HG03432 (cell line): Measurements from ENCODE around the gene STIM2.
A peak's percentile ranks its signal among the peaks of the same experiment; 100 is the strongest.

Source experiments
- ATAC-seq: cut with Tn5 transposase; IDR thresholded peaks from one replicate; pipeline ENCODE4 v1.9.1; 2021; ENCODE audit warnings: mild to moderate bottlenecking, moderate library complexity; ENCODE audit not compliant: unreplicated experiment

The STIM2 gene

DNA sequence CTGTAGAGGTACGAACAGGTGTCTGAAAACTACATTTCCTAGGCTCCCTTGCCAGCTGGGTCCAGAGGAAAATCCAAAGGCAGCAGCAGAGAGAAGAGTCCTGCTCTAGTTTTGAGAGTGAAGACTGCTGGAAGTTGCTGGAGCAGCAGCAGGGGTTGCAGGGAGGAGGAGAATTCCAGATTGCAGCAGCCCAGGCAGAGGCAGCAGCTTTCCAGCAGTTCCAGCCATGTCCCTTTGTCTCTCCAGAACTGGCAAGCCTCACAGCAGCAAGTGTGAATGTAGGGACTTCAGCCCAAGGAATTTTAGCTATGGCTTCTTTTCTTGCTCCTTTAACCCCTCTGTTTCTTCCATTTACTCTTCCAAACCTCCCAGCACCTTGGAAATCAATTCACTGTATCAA, 24.1 kb upstream of the STIM2 start:
- ATAC-seq = no peak

- no peak for ATAC-seq
Observed at GRCh38 chr4:26837993-26838842, 22.4 kb upstream of the STIM2 start.

- ATAC-seq = no peak
Observed at GRCh38 chr4:26839016-26839415, 21.6 kb upstream of the STIM2 start.

- ATAC-seq = no peak
Observed at GRCh38 chr4:26839534-26839951, 21.1 kb upstream of the STIM2 start.

DNA sequence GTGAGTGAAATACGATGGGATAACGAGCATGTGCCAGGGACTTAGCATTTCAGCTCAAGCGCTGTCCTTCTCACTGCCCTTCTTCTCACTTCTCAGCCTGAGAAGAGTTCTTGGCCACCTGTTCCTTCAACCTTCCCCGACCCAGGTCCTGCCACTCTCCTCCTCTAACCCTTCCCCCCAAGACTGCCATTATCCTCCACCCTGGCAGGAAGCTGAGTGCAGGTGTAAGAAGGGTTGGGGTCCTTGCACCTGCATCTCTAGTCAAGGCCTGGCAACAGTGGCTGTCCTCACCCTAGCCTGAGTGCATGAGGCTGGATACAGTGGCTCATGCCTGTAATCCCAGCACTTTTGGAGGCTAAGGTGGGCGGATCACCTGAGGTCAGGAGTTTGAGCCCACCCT, 19.9 kb upstream of the STIM2 start:
- no peak for ATAC-seq

- ATAC-seq = no peak
Observed at GRCh38 chr4:26842911-26843310, 17.7 kb upstream of the STIM2 start.

DNA sequence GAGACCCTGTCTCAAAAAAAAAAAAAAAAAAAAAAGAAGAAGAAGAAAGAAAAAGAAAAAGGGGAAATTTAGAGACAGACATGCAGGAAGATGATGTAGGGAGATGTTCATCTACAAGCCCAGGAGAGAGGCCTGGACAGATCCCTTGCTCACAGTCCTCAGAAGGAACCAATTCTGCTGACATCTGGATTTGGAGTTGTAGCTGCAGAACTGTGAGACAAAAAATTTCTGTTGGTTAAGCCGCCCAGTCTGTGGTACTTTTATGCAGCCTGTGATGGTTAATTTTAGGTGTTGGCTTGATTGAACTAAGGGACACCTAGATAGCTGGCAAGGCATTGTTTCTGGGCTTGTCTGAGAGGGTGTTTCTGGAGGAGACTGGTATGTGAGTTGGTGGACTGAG, 10.1 kb upstream of the STIM2 start:
- no peak for ATAC-seq

DNA sequence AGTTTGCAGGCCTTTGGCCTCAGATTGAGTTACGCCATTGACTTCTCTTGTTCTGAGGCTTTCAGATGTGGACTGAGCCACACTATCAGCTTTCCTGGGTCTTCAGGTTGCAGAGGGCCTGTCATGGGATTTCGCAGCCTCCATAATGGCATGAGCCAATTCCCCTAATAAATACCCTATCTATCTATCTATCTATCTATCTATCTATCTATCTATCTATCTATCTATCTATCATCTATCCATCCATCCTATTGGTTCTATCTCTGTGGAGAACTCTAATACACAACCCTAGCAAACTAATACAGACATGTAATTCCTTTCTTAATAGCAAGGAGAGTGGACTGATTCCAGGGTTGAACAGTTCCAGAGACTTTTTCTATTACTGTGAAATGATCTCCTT, 9.5 kb upstream of the STIM2 start:
- ATAC-seq = no peak

DNA sequence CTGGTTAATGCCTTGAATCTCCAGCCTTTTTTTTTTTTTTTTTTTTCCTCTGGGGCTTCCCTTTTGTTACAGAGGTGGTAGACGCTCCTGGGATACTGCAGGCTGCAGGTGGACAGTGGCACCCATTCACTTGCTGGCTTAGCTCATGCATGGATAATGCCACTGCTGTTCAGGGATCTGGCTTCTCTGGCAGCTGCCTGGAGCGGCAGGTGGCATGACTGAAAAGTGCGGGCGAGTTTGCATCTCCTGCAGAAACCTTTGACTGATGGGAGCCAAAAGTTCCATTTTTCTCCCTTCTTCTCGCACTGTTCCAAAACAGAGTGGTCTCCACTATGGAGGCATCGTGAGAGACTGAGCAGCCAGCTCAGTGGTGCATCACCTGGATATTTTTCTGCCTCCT, 5.9 kb upstream of the STIM2 start:
- ATAC-seq = no peak

- no peak for ATAC-seq
Observed at GRCh38 chr4:26856906-26857277, 3.7 kb upstream of the STIM2 start.

GRCh38 chr4:26857278-26858034, 3.2 kb upstream of the STIM2 start:
- ATAC-seq = peak; percentile 58

DNA sequence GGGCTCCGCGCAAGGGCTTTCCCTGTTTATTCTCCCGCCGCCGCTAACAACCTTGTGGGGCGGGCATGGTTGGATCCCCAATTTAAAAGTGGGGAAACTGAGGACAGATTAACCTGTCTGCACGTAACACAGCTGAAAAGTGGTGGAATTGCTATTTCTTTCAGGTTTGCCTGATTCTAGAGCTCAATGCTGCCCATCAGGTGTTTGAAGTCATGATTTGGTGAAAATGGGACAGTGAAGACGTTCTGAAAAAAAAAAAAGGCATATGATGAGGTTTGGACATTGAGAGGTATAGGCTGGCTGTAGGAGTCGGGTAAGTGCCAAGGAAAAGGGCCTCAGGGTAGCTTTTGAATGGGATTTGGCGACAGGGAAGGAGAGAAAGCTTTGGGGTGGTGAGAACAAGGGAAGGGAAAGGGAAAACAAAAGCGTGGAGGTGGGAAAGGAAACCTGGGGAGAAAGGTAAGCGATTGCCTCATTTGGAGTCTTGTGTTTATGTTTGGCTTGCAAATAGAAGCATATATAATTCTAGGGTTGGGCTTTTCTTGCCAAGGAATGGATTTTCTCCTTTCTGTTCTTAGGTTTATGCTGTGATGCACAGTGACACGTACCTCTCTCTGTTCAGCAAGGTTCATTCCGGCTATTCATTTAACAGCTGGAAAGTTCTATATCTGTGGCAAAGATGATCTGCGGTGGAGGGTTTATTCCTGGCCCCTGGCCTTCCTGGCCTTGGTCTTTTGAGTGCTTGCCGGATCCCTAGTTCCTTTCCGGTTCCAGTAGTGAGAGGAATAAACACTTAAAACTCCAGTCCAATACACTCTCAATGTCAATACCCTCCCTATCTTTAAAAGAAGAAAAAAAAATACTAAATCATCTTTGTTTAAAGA, 2.4 kb upstream of the STIM2 start:
- ATAC-seq = no peak

- ATAC-seq = no peak
Observed at GRCh38 chr4:26858947-26859401, 1.7 kb upstream of the STIM2 start.

GRCh38 chr4:26859762-26860156, 882 bp upstream of the STIM2 start:
- ATAC-seq = no peak

DNA sequence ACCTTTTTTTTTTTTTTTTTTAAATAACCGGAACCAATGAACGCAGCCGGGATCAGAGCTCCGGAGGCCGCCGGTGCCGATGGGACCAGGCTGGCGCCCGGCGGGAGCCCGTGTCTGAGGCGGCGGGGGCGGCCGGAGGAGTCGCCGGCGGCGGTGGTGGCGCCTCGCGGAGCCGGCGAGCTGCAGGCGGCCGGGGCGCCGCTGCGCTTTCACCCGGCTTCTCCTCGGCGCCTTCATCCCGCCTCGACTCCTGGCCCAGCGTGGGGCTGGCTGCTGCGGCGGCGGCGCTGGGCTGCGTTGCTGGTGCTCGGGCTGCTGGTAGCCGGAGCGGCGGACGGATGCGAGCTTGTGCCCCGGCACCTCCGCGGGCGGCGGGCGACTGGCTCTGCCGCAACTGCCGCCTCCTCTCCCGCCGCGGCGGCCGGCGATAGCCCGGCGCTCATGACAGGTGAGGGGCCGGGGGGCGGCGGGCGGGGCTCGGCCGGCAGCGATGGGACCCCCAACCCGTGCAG, 337 bp downstream of the STIM2 start:
- ATAC-seq = peak; percentile 26

GRCh38 chr4:26861434-26862186, 969 bp downstream of the STIM2 start:
- peak; percentile 42 for ATAC-seq

DNA sequence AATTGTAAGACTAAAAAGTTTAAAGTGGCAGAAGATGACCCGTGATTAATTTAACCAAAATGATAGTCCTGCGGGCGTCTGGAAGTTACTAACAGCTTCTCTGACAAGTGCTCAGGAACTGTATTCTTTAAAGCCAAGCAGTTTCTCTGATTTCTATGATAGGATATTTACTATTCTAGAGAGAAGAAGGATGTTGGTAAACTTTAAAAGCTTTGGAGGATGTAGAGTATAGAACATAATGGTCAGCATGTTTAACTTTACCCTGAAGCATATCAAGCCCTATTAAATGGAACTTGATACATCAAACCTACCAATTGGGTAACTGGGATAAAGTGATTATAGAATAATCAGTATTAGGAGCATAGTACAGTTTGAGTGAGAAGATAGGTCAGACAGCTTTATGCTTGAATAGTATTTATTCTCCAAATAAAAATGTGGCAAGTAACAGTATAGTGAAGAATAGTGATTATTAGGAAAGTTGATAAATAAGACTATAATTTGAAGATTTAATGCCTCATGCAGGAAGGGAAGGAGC, 1.8 kb downstream of the STIM2 start:
- no peak for ATAC-seq

DNA sequence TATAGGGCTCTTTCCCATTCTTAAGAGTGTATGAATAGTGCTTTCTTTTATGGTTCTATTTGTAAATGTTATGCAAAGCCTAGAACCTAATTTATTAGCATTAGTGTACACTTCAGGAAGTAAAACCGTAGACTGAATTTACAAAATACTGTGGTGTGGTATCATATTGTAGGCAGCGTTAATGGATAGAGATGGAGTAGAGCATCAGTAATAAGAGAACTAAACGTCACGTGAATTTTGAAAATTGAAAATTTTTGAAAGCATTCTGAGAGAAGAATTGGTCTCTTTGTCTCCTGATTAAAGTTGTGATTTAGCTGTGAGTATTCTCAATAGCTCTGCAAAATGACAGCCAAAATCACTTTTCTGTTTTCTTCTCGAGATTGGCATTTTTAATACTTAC, 2.9 kb downstream of the STIM2 start:
- ATAC-seq = no peak

DNA sequence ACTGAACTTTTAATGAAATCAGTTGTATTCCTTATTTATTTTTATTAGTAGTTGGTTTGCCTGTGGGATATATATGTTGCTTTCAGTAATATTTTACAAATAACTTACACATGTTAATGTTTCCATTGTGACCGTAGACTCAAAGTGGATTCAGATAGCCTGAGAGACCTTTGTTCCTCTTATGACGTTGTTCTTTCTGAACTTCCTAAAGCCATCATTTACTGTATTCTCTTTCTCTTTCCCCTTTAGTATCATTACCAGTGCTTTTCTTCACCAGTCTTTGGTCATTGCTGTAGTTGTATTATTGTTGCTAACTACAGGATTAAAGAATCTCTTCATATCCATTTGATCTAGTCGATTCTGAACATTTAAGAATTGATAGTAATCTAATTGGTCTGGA, 4.3 kb downstream of the STIM2 start:
- no peak for ATAC-seq

DNA sequence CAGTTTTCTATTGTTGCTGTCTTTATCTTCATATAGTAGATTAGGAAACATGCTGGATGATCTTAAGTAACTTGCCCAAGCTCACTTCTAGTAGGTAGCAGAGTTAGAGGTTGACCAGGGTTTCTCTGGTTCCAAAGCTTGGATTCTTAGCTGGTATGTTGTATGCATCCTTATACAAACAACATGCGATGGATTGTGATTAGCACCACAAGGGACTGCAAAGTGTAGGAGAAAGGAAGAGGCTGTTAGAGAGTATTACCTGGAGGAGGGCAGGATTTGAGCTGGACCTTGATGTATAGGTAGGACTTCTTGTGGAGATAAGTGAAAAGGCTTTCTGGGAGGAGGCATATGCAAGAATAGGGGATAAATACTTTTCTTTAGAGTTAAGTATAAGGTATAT, 5.6 kb downstream of the STIM2 start:
- no peak for ATAC-seq
